ENCODE results near the gene FAAH2.
"Not testable (repeated sequence)": the region's sequence is repeated elsewhere in the genome, so short reads cannot be mapped to it uniquely, and the experiment has no call there.

The FAAH2 gene

DNA sequence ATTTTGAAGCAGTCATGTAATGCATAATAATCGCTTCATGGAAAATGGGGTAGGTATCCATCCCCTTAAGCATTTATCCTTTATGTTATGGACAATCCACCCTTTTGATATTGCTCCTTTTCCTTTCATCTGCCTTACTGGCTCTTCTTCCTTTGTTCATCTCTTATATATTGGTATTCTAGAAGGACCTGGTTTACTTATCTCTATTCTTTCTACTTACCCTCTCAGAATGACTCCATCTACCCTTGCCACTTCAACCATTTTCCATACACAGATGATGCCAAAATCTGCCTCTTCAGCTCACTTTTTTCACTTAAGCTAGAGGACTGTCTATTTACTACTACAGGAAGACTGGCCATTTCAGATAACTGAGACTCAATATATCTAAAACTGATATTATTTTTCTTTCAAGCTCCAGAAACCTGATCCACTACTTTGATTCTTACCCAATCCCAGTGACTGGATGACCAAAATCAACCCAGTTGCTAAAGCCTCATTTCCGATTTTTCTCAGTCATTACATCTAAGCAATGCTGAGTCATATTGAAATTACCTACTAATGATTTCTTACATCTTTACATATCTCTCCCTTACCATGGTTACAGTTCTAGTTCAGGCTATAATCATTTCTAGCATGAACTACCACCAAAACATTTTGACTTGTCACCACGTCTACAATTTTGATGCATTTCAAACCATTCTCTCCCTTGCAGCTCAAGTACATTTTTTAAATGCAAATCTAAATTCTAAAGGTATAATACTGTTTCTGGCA, 93.7 kb downstream of the FAAH2 start:
- DNase-seq (ENCODE audit: low read depth, low spot score): no peak

DNA sequence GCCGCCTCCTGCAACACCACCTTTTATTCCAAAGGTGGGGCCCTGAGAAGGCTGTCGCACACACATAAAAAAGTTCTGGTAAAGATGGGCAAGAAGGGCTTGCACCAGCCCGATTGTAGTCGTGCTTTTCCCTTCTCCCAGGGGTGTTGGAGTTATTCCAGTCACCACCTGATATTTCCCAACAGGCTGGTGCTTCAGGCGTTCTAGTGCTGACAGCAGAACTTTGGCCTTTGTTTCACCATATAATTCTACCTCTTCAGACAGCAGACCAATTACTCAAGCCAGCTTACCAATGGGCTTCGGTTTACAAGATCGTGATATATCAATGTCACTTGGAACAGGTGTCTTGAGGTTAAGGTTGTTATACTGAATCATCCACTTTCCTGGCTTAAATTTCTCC, 107.7 kb downstream of the FAAH2 start:
- not testable (repeated sequence) for DNase-seq (ENCODE audit: low read depth, low spot score)

DNA sequence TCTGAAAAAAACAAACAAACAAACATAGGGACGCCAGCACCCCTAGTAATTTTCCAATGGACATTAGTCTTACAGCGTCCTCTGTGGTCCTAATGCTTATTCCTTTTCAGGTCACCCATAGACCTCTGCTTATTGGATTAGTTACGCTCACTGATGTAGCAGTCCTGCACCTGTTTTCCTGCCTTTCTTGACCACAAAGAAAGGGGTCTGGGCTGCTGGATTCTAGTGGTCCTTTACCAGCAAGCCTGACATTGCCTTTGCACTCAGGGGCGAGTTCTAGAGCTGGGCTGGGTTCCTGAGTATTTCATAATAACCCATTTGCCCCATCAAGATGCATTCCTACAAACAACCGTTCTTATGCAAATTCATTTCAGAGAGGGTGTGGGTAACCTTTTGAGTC, 116.7 kb downstream of the FAAH2 start:
- DNase-seq (ENCODE audit: low read depth, low spot score): not testable (repeated sequence)

DNA sequence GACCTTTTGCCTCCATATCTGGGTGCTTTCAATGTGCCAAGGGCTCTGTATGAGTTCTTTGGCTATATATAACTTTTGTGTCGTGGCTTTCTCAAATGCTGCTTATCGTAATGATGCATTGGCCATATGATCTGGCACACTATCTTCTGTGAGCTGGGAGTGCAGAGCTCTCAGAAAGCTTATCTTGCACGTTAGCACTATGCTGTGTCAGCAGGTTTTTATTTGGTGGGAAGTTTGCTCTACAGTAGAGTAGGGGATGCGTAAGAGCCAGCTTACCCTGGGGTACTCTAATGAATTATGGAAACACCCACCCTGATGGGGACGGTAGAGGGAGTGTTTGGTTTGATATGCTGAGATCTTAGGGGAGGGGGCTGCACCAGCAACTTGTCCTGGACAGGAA, 119.6 kb downstream of the FAAH2 start:
- DNase-seq (ENCODE audit: low read depth, low spot score): no peak

DNA sequence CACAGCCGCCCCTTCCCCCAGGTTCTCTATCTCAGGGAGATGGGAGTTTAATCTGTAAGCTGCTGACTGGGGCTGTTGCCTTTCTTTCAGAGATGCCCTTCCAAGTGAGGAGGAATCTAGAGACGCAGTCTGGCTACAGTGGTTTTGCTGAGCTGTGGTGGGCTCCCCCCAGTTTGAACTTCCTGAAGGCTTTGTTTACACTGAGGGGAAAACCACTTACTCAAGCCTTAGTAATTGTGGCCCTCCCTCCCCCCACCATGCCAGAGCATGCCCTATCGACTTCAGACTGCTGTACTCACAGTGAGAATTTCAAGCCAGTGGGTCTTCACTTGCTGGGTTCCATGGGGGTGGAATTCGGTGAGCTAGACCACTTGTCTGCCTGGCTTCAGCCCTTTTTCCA, 131.3 kb downstream of the FAAH2 start:
- no peak for DNase-seq (ENCODE audit: low read depth, low spot score)

DNA sequence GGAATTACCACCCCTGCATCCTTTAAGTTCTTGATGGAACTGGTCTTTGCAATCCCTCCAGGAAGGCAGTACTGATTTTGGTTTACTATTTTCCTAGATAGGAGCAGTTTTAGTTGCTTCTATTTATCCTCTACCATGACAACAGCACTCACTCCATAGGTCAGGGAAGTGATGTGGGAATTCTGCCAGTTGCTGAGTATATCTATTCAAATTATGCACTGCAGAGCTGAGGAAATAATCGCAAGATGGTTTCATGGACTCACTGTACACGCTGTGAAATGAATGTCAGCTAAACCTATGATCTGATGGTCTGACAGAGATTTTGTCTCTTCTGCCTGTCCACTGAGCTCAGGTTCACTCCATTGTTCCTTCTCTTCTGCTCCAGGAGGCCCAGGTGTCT, 135.8 kb downstream of the FAAH2 start:
- DNase-seq (ENCODE audit: low read depth, low spot score): no peak

DNA sequence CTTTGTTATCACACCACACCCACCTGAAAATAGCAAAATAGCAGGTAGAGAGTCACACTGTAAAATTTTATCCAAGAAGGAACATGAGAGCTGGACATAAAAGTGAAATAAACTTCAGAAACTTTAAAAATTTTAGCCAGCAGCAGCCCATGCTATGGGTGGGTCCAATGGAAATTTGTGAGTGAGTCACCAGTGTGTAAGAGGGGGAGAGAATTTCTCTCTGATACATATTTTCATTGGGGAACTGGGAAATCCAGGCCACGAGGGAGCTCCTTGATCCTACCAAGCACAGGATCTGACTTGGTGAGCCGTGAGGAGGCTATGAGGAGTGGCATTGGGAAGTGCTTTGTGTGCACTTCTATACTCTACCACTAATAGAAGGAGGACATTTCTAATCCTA, 136.3 kb downstream of the FAAH2 start:
- no peak for DNase-seq (ENCODE audit: low read depth, low spot score)

DNA sequence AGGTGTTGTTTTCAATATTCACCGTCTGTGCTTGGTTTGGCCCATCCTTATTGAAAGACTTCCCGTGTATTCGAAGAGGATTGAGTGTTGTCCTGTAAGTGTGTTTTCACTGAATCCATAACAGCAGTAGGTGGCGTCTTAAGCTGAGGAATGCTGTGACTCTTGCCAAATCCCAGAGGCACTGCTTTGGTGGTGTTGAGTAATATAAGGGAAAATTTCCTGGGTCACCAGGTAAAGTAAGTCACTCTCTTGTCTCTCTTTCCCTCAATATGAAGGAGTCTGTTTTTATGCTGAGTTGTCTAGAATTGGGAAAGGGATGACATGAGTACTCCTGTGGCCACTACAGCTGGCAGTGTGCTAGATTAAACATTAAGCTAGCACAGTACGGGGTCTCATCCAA, 158.6 kb downstream of the FAAH2 start:
- no peak for DNase-seq (ENCODE audit: low read depth, low spot score)

DNA sequence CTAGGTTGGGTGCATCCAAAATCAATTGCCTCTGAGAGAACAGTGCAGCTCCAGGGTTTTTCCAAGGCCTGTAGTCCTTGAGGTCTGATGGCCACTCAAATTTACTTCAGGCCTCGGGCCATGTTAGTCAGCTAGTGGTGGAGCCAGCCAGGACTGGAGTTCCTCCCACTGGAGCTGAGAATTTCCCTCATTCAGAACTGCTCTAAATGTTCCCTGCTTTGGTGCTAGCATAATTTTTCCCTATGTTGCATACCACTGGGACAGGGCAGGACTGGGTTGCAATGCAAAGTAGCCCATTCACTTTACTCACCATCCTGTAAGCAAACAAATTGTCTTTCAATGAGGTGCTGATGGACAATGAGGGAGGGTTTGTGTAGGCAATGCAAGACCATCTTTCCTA, 159.3 kb downstream of the FAAH2 start:
- no peak for DNase-seq (ENCODE audit: low read depth, low spot score)

DNA sequence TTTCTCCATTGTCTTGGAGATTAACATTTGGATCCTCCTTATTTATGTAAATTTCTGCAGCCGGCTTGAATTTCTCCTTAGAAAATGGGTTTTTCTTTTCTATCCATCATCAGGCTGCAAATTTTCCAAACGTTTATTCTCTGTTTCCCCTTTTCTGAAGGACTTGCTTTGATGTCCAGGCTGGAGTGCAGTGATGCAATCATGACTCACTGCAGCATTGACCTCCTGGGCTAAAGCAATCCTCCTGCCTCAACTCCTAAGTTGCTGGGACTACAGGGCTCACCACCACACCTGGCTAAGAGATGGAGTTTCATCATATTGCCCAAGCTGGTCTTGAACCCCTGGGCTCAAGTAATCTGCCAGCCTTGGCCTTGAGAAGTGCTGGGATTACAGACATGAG, 161.3 kb downstream of the FAAH2 start:
- no peak for DNase-seq (ENCODE audit: low read depth, low spot score)

DNA sequence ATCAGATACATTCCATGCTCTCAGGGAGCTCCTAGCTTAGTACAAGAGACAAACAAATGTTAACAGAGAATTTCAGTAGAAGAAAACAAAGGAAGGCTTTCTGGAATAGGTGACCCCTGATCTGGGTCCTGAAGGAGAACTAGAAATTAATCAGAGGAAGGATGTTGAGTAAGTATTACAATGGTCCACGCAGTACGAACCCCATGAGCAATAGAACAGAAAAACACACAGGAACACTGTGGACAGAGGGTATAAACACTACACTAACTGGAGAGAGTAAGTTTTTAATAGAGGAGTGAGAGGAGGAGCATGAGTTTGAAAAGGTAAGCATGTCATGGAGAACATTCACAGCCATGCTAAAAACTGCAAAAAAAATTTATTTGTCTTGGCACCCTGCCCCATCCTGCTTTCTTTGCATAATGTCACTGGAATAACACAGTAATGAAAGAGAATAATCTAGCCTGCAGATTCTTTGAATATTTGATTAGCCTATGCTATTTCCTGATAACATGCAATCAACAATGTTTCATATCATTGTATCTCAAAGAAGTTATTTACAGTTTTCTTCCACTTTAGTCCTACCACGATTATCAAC, 165.0 kb downstream of the FAAH2 start:
- DNase-seq (ENCODE audit: low read depth, low spot score): no peak

DNA sequence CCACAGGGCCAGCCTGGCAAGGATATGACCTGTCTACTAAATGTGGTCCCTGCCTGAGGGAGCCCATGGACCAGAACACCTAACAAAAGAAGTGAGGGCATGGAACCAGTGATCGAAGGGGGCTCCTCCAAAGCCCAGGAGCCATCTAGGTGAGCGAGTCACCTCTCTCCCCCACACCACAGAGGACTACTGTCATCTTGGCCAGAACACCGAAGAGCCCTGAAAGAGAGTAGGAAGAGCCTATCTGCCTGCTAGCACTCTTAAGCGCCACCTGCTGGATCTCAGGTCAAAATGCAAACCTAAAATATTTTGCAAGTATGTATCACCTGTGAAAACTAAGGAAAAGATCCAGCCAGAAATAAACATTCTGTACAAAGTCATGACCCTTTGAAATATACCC, 167.4 kb downstream of the FAAH2 start:
- DNase-seq (ENCODE audit: low read depth, low spot score): peak; percentile 34

DNA sequence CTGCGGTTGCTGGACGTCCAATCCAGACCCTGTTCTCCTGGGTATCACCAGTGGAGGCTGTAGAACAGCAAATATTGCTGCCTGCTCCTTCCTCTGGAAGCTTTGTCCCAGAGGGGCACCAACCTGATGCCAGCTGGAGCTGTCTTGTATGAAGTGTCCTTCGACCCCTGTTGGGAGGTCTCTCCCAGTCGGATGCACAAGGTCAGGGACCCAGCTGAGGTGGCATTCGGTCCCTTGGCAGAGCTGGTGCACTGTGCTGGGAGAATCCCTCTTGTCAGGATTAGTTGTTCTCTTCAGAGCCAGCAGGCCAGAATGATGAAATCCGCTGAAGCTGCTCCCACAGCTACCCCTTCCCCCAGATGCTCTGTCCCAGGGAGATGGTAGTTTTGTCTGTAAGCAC, 195.0 kb downstream of the FAAH2 start:
- DNase-seq (ENCODE audit: low read depth, low spot score): no peak

DNA sequence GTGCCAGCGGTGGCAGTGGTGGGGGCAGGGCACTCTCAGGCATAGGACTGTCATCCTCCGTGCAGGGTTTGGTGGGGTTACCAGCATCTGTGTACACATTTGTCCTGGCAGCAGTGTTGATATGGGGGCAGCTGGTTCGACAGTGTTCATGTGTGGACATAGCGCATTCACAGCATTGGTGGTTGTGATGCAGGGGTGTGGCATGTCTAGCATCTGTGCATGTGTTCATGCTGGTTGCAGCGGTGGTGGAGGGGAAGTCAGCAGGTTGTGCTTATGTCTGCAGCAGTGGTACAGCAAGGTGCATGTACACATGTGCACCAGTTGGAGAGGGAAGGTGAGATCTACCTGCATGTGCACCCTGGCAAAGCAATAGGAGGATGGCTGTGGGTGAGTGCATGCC, 230.0 kb downstream of the FAAH2 start:
- no peak for DNase-seq (ENCODE audit: low read depth, low spot score)

DNA sequence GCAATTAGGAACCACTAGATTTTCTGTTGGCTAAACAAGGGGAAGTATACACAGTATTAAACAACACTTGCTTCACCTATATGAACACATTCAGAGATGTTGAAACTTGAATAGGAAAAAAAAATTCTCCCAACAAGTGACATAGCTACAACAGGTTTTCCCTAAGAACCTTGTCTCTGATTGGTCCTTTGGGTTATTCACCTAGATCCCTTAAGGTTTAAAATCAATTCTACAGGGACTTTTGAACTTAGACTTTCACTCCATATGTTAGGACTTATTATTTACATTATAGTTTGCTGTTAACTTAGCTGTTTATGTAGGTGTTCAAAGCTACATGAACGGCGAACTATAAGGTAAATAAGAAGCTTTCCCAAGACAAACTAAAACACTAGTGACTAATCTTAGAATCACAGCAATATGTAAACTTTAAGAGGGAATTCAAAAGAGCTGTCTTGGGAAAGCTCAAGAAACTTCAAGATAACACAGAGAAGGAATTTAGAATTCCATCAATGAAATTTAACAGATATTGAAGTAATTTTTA, 233.1 kb downstream of the FAAH2 start:
- no peak for DNase-seq (ENCODE audit: low read depth, low spot score)

DNA sequence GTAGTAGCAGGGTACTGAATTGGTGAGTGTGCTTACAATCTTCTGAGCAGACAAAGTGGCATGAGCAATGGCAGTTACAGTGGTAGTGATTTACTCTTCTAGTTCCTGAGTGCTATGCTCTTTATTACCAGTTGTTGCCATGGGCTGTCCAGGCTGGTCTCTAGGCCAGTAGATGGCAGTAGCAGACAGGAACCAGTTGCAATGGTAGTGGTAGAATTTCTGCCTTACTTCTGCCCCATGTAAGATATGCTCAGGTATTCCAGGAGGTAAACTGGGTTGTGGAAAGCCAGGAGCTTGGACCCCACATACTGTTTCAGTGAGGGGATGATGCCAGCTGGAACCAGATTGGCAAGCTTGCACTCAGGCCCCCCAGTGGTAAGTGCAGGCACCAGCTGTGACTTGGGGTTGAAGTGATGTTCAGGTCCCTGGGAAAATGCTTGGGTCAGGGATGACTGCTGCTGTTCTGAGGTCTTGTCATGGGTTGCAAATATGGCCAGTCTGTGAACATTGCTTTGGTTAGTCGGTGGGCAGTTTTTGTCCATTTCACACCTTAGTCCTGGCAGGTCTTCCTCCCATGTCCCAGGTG, 242.3 kb downstream of the FAAH2 start:
- peak; percentile 59 for DNase-seq (ENCODE audit: low read depth, low spot score)

Data from ELF-1 (cell line).